Uterus (tissue), 2 donors: Measurements from ENCODE around the gene SORD.
"Not testable (repeated sequence)": the region's sequence is repeated elsewhere in the genome, so short reads cannot be mapped to it uniquely, and the experiment has no call there.

Experiments
- POLR2A ChIP-seq, 2 donors: fragments of 450-650 bp; IDR thresholded peaks; one replicate each; pipeline ENCODE4 v1.6.1; 2016; ENCODE audit warnings: antibody characterized with exemption in 2 of 2, mild to moderate bottlenecking in 1 of 2, moderate library complexity in 1 of 2
- TF ChIP-seq, protein P1 (sequence below), 4 experiments: fragments of 200-600 bp in 2 of 4; fragments of 450-650 bp in 2 of 4; sonication (generic) in 2 of 4; IDR thresholded peaks; one replicate each; pipeline ENCODE4 v1.5.1; 2016 to 2019; ENCODE audit warnings: antibody characterized with exemption in 4 of 4, mild to moderate bottlenecking in 2 of 4, moderate library complexity in 1 of 4

DNA sequence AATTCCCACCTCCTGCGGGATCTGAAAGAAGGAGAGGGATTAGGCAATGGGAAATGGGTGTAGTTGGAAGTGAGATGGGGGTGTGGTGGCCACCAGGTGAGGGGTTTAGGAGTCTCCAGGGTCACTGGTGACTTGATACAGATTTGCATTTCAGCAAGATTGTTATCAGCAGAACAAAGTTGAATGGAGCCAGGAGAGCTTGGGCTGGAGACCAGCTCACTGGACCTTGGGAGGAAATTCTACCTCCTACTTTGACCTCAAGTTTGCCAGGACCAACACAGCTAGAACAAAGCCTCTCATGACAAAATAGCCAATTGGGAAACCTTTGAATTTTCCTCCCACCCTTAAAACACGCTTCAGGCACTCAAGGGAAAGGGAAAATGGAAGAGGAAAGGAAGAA is 9.5 kb downstream of the SORD start:
- TF ChIP-seq, protein P1, sequence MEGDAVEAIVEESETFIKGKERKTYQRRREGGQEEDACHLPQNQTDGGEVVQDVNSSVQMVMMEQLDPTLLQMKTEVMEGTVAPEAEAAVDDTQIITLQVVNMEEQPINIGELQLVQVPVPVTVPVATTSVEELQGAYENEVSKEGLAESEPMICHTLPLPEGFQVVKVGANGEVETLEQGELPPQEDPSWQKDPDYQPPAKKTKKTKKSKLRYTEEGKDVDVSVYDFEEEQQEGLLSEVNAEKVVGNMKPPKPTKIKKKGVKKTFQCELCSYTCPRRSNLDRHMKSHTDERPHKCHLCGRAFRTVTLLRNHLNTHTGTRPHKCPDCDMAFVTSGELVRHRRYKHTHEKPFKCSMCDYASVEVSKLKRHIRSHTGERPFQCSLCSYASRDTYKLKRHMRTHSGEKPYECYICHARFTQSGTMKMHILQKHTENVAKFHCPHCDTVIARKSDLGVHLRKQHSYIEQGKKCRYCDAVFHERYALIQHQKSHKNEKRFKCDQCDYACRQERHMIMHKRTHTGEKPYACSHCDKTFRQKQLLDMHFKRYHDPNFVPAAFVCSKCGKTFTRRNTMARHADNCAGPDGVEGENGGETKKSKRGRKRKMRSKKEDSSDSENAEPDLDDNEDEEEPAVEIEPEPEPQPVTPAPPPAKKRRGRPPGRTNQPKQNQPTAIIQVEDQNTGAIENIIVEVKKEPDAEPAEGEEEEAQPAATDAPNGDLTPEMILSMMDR (IDR thresholded peaks at IDR 0.05): not testable (repeated sequence)
- not testable (repeated sequence) for TF ChIP-seq POLR2A (IDR thresholded peaks at IDR 0.05)
